GM10847 (cell line): ENCODE data around the gene PTPRA.
A peak's percentile ranks its signal among the peaks of the same experiment; 100 is the strongest.

Experiments used
- POLR2A ChIP-seq: IDR thresholded peaks from 2 replicates; pipeline ENCODE4 v1.6.1; 2011; ENCODE audit not compliant: insufficient read length; ENCODE audit errors: extremely low read depth

Gene PTPRA

DNA sequence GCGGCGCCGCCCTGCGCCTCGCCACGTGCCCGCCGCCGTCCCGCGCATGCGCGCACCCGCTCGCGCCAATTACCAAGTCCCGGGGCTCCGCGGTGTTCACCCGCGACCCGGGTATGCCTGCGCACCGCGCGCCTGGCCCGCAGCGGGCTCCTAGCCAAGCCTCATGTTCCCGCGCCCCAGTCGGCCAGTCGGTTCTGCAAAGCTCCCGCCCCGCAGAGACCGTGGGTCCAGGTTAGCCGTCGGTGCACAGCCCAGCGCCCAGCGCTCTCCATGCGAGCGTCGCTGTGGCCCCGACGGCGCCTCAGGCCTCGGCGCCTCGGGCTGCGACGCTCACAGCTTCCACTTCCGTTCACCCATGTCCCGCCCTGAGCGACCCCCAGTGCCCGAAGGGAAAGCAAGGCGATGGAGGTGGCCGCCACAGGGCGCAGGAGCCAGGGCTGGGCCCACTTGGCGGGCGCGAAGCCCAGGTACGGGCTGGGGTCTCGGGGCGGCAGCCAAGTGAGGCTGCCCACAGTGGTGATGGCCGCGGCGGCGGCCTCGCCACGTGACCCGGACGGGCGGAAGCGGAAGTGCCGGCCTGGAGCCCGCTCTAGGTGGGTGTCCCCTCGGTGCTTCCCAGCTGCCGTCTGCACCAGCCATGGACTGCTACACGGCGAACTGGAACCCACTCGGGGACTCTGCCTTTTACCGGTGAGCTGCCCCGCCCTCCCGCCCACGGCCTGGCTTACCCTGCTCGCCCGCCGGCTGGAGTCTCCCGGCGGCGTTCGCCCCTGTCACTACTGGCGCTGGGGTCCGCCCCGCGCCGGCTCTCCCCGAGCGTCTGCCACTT is 32.9 kb upstream of the PTPRA start, which contains the start of the genes PCED1A and VPS16:
Gene PCED1A, minus strand, starts transcription at position 518 of the 829 bp plus-strand sequence. CDS start 743 bp downstream, outside the sequence.
Gene VPS16, plus strand, starts transcription at position 608 of the 829 bp plus-strand sequence. Its CDS starts 30 bp downstream, at position 638.
- TF ChIP-seq POLR2A = peak; percentile 63

DNA sequence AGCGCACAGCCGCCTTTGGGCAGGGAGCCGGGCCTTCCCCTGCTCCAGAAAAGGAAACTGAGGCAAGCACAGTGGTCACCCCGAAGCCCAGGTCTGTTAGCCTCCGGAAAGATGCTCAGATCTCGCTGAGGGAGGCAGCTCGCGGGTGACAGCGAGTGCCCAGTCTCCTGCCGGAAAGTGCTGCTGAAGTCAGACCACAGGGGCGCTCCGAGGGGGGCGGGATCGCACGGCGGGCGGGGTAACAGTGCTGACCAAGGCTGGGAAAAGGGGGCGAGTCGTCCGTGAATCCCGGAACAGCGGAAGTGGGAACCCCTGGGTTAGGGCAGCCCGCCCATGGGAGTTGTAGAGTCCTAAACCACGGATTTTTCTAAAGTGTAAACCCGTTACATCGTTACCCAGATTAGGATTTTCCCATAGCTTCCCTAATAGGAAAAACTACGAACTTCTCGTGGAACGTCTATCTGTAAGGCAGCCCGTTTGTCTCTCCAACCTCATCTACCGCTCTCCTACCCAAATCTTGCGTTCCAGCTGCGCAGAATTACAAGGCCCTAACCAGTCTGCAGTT is 32.2 kb upstream of the PTPRA start:
- no peak for TF ChIP-seq POLR2A

DNA sequence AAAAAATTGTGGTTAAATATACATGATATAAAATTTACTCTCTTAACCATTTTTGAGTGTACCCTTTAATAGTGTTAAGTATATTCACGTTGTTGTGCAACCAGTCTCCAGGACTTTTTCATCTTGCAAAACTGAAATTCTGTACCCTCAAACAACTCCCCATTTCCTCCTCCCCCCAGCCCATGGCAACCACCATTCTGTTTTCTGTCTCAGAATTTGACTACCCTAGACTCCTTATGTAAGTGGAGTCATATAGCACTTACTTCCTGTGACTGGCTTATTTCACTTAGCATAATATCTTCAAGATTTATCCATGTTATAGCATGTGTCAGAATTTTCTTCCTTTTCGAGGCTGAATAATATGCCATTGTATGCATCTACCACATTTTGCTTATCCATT is 27.7 kb upstream of the PTPRA start:
- TF ChIP-seq POLR2A = no peak

DNA sequence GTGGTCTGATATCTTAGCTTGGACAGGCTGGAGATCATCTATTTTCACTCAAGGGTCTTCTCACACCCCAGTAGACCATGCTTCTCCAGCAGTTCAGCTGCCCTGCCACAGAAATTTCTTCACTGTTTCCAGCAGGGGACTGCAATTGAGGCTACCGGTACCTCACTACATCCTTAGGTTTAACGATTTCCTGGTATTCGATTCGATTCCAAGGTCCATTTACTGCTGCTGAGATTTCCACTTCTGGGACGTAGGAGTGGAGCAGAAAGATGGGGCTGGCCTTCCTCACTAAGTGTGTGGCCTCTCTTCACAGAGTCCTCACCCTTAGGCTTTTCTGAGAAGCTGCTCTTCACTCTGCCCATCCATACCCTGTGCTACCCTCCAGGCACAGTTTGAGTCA is 26.6 kb upstream of the PTPRA start:
- no peak for TF ChIP-seq POLR2A

DNA sequence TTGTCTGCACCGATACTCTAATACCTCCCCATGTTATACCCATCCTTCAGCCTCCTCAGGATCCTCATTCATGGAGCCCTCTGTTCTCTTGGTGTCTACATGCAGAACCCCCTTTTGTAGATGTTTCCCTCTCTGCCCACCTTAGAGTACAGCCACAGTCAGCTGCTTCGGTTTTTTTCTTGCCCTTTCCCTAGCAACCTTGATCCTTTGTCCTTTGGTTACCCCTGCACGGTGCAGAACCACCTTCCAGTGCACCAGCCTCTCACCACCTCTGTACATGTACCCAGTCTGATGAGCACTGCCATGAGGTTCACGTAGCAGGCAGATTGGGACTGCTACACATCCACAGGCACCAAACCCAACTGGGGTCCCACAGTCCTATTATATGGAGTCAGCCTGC is 25.5 kb upstream of the PTPRA start:
- TF ChIP-seq POLR2A = no peak

DNA sequence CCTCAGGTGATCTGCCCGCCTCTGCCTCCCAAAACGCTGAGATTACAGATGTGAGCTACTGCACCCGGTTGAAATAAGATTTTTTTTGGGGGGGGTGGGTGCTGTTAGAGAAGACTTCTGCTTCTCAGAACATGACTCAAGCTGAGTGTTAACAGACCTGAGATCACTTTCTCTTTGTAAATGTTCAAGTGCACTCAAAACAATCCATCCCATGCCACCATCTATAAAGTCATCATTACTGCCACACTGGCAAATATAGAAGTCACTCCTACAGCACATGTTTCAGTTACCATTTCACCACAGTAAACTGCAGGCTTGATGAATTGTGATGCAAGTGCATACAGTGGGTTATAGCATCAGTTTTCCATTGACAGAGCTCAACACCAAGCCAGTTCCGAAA is 23.8 kb upstream of the PTPRA start:
- TF ChIP-seq POLR2A = no peak

DNA sequence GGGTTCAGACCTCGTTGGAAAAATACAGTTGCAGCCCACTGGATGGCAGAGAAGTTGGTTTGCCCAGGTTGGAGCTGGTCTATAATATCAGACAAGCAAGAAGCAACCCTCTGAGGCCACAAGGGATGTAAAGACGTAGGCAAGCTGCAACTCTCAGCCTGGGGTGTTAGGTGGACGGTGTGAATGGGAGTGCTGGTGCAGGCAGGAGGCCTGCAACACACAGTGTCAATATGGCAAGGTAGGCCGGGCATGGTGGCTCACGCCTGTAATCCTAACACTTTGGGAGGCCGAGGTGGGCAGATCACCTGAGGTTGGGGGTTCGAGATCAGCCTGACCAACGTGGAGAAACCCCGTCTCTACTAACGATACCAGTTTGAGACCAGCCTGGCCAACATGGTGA is 22.2 kb upstream of the PTPRA start:
- no peak for TF ChIP-seq POLR2A

DNA sequence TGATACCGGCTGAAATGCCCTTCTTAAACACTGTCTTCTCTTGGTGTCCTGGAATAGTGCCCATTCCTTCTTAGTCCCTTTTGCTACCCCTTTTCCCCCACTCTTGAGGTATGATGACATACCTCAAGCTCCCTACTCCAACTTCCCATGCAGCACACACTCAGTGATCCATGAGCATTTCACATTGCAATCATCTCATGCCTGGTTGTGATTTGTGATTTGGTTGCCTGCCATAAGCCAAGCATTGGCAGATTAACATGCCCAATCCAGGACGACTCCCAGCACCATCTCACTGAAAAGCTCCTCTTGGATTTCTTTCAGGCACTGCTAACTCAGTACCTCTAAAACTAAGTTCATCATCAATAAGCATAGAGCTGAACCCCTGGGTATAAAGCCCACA is 14.7 kb upstream of the PTPRA start:
- TF ChIP-seq POLR2A = no peak

DNA sequence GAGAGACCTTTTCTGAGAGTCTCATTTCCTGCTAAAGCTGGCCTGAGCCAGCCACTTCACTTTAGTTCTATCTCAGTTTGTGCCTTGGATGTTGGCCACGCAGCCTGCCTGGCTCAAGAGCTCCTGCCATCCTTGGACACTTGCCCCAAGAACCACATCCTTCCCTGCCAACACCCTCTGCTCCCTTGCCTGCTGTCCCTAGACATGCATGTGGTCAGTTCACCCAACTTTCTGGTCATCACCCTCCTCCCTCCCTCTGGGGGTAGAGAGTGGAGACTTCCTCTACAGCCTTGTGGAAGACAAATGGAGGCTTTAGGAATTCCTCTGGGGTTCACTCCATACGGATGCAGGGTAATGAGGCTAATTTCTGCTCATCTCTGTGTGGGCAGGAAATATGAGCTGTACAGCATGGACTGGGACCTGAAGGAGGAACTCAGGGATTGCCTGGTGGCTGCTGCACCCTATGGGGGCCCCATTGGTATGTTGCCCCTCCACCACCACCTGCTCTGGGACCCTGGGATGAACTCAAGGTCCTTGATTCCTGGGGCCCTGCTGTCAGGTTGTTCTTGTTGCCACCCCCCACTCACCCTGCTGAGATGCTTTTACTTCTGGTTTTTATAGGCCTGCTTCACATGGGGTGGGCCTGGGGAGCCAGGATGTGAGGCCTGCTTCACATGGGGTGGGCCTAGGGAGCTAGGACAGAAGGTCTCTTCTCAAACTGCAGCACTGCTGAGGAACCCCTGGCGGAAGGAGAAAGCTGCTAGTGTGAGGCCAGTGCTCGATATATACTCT is 13.8 kb upstream of the PTPRA start:
- TF ChIP-seq POLR2A = no peak

DNA sequence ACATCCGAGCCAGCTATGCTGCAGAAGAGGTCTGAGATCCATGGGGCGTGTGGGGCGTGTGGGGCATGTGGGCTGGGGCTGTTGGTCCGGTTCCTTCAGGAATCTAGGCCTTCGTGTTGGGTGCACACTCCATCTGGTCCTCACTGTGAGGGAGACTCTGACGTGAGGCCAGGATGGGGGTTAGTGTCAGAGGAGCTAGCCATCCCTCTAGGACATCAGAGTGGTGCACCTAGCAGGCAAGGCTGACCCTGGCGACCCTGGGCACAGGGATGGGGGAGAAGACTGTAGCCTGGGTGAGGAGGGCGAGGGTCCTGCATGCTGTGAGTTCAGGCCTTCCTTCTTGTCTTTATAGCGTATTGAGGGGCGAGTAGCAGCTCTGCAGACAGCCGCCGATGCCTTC is 8.7 kb upstream of the PTPRA start:
- TF ChIP-seq POLR2A = no peak

DNA sequence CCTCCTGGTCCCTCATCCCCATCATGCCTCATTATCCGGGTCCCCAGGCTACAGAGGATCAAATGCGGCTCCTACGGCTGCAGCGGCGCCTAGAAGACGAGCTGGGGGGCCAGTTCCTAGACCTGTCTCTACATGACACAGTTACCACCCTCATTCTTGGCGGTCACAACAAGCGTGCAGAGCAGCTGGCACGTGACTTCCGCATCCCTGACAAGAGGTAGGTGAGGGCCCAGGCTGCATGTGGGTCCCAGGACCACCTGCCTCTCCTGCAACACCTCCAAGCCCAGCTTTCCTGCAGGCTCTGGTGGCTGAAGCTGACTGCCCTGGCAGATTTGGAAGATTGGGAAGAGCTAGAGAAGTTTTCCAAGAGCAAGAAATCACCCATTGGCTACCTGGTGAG is 8.2 kb upstream of the PTPRA start:
- TF ChIP-seq POLR2A = no peak

DNA sequence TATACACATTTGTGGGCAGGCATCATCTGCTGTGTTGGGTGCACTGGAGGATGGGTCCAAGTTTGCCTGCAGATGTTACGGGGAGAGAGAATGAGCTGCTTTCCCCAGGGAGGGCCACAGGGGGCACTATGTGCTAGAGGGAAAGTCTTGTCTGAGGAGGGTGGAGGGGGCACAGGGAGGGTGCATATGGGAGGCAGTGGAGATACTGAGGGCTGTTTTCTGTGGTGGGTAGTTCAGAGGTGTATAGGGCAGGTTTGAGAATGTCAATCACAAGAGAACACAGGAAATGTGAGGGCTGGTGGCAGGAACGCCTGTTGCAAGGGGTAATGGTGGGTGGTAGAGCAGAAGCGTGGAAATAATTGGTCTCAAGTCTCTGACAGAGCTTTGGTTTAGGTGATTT is 7.7 kb upstream of the PTPRA start:
- TF ChIP-seq POLR2A = no peak

DNA sequence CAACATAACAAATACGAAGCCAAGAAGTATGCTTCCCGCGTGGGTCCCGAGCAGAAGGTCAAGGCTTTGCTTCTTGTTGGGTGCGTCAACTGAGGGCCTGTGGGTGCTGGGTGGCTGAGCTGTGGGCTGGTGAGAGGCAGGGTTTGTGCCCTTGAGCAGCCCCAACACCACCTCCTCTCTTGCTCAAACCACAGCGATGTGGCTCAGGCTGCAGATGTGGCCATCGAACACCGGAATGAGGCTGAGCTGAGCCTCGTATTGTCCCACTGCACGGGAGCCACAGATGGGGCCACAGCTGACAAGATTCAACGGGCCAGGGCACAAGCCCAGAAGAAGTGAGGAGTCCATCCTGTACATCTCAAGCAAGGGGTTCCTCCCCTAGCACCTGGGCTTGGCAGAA is 7.0 kb upstream of the PTPRA start:
- TF ChIP-seq POLR2A = no peak

DNA sequence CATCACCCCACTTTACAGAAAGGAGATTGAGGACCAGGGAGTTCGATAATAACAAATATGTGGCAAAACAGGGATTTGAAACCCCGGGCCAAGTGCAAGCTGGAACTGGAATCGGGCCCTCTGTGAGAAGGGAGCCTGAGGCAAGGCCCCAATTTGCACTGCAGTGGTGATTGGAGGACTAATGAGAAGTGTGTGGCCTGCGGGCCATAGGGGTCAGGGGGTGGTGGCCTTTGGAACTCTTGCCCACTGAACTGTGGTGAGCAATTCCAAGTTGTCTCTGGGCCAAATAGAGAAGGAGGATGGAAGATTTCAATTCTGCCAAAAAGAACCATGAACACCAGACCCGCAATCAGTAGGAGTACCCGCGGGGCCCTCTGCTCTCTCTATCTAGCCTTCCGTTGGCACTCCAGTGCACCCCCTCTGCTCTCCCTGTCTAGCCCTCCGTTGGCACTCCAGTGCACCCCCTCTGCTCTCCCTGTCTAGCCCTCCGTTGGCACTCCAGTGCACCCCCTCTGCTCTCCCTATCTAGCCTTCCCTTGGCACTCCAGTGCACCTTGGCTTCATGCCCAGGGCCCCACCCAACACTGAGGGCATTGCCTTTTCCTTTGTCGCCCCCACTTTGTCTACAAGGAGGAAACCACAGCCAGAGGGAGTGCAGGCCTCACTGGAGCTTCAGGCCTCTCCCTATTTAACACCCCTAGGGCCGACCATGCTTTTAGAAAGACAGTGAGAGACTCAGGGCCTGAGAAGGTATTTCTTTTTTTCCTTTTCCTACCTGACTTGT is 6.0 kb upstream of the PTPRA start:
- no peak for TF ChIP-seq POLR2A

DNA sequence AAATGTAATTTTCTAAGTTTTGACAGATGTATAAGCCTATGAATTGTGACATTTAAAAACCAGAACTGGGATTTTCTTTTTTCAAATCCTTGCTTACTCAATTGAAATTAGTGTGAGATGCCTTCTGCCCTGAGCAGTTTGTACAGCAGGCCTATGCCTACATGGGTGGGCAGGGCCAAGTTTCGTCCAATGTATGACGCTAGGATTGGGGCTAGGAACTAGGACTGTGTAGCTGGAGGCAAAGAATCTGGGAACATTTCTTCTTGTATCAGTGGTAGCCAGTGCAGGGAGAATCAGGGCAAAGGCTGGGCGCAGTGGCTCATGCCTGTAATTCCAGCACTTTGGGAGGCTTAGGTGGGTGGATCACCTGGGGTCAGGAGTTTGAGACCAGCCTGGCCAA is 3.9 kb upstream of the PTPRA start:
- no peak for TF ChIP-seq POLR2A
